ENCODE measurements around the gene NTRK2.

DNA sequence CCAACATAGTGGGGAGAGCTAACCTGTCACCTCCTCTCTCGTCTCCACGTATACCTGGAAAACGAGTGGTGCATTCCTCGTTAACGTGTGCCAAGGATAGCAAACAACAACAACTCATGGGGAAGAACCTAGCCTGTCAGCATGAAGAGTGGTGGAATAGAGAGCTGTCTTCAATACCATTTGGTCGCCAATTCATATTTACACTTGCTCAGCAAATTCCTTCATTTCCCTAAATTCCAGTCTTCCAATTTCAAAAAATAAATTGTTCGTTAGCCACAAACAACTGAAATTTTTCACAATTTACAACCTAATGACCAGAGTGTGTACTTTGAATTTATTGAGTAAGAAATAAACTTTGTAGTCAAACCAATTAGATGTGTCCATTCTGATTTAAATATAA, 344.8 kb downstream of the NTRK2 start:
- TF ChIP-seq POLR2A (IDR thresholded peaks at IDR 0.05; ENCODE audit: low read depth, low read length) (no peak), POLR2AphosphoS5 (IDR thresholded peaks at IDR 0.05; ENCODE audit: low read depth, low read length) (no peak), TAF1 (IDR thresholded peaks at IDR 0.05; ENCODE audit: borderline replicate concordance, low read depth, low read length) (no peak)

Data from GM12892 (cell line).